ENCODE data around the gene OR10Z1.

OR10Z1 gene, protein sequence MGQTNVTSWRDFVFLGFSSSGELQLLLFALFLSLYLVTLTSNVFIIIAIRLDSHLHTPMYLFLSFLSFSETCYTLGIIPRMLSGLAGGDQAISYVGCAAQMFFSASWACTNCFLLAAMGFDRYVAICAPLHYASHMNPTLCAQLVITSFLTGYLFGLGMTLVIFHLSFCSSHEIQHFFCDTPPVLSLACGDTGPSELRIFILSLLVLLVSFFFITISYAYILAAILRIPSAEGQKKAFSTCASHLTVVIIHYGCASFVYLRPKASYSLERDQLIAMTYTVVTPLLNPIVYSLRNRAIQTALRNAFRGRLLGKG

DNA sequence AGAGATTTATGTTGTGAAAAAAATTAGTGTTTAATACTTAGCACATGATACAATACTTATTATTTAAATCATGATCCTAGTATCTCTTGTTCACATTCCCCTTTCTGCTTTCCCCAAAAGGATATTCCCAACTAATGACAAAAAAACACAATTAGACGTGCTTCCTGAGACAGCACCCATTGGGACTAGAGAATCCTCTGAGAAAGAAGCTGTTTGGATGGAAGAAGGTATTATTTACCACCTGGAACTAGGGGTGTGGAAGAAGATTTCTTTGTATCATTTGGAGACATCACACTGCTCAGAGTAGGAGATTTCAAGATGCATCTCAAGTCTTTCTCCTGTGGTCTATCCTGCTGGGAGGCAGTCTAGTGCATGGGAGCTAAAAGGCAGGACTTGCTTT is at the start of gene OR10Z1:
Gene OR10Z1 (plus strand): TSS at position 301 of the 400 bp plus-strand sequence. CDS start 1,171 bp downstream, outside the sequence.
- no peak for DNase-seq (ENCODE audit: low read depth in 2 of 2)

DNA sequence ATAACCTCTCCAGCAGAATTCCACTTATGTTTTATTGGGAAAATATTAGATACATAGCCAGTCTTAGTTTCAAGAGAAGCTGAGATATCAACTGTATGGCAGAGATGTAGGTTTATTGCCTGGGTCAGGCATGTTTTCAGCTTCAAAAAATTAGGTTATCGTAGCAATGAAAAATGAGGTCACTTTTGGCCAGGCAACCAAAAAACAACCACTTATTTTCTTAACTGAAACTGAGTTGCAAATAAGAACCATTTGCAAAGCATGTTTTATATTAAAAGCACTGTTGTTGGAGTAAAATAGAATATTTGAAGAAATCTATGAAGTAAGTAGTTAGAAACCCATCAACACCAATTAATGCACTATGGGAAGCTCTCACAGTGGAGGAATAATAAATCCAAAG is 45.4 kb upstream of the OR10Z1 start:
- DNase-seq (ENCODE audit: low read depth in 2 of 2), result no peak

DNA sequence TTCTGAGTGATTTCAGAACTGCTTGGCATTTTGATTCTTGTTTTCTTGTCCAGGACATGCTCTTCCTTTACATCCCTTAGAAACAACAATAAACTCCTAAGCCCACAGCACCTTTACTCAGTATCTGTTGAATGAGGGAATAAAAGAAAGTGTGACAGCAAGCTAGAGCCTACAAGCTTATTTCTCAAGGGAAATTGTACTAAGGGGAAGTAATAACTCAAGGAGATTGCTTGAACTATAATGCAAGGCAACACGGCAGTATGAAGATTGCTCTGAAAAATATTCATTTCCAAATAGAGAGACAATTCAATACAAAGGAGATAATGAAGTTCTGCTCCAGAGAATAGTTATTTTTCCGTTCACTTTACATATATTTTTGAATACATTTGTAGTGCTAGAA is 41.2 kb upstream of the OR10Z1 start:
- no peak for DNase-seq (ENCODE audit: low read depth in 2 of 2)

DNA sequence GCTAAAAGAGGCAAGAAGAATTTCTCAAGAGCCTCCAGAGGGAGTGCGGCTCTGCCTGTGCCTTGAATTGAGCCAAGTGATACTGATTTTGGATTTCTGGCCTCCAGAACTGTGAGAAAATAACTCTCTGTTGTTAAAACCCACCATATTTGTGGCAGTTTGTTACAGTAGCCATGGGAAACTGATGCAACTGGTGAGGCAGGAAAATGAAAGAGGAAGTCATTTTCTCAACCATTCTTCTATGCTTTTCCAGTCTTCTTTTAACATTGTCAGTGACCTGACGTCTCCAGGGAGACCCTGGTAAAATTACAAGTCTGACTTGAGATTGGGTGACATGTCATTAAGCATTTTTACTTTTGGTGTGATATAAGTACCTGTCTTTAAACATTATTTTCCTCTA is 40.5 kb upstream of the OR10Z1 start:
- no peak for DNase-seq (ENCODE audit: low read depth in 2 of 2)

DNA sequence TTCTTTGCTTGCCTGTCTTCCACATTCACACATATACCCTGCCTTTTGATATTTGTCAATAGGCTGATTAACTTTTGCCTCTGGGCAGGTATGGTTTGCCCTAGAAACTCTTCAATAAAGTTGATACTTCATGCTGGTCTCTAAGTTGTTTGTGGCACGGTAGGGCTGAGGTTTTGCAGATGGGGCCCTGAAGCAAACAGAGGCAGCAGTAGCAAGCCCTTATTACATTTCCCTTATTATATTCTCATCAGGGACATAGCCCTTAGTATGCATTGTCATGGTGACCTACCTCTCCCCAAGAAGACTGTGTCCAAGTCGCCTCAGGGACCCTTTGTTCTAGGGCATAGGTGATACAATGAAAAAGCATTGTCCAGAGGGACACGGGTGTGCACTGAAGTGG is 34.6 kb upstream of the OR10Z1 start, which contains the start of gene OR6P1:
Gene OR6P1 (minus strand): TSS at position 101 of the 400 bp plus-strand sequence. CDS start 6,976 bp downstream, outside the sequence.
- DNase-seq (ENCODE audit: low read depth in 2 of 2), result no peak

DNA sequence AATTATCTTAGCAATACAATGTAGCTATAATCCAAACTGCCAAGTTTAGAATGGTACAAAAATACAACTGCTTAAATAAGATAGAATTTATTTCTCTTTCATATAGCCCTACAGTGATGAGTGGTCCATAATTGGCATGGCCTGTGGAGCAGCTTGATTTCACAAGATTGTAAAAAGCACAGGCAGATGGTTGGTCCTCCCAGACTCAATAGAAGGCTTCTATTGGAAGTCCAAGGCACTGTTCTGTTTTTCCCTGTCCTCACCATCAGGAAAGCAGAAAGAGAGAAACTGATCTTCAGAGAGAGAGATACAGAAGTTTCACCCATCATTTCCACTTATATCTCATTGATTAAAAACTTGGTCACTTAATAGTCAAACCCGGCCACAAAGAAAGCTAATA is 32.8 kb upstream of the OR10Z1 start:
- no peak for DNase-seq (ENCODE audit: low read depth in 2 of 2)

DNA sequence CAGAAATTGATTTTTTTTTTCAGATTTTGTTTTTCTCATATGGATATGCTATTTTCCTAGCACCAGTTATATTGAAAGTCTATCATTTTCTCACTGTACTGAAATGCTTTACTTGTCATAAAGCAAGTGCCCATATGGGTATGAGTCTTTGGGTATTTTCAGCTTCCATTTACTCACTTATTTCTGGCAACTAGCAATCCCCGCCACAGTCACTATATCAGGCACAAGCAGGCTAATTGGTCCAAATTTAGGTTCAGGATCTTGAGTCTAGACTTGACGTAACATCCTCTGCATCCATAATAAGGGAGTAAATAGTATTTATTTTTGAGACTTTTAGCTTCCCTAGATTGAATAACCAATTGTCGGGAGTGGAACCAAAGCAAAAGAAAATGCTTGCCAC is 27.5 kb upstream of the OR10Z1 start:
- DNase-seq (ENCODE audit: low read depth in 2 of 2), result no peak

DNA sequence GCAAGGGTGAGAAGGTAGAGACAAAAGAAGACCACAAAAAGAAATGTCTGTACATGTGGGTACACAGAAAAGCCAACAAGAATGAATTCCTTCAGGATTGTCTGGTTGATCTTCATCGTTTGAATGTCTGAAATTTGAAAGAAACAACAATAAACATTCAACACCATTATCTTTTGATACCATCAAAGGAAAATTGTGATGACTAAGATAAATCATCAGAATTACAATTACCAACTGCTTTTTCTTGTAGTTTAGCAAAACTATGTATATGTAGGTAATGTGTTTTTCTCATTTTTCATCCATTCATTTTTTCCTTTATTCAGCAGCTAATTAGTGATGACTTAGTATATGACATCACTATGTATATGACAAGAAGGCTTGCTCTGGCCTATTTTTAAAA is 25.3 kb upstream of the OR10Z1 start, which contains the start of gene OR10X1:
Gene OR10X1 (minus strand): TSS at position 167 of the 400 bp plus-strand sequence. CDS start 0 bp downstream, at position 167.
- no peak for DNase-seq (ENCODE audit: low read depth in 2 of 2)

DNA sequence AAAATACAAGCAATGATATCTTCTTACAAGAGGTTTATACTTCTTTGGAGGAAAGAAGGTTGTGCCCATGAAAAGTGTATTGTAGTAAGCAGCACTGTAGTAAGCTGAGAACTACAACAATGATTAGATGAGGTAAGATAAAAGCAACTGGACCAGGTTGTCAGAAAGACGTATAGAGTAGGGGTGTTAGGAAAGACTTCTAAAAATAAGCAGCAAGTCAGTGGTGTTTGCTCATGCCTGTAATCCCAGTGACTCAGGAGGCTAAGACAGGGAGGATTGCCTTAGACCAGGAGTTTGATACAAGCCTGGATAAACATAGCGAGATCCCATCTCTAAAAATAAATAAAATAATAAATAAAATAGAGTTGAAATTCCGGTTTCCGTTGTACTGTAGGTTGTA is 21.1 kb upstream of the OR10Z1 start:
- DNase-seq (ENCODE audit: low read depth in 2 of 2), result no peak

DNA sequence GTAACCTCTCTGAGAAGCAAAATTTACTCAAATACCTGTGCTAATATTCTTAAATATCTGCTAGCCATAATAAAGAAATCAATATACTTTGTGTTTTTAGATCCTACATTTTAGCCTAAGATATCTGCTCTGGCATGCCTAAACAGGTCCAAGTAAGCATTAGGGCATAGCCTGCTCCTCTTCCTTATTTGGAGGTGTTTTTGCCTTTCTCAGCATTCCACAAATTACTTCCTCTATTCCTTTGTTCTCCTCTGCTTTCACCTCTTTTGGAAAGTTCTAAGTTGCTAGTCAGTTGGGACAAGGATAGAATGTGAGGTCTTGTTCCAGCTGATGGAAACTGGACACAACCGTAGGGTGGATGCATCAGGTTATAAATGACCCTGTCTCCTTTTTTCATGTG is 18.1 kb upstream of the OR10Z1 start:
- no peak for DNase-seq (ENCODE audit: low read depth in 2 of 2)

DNA sequence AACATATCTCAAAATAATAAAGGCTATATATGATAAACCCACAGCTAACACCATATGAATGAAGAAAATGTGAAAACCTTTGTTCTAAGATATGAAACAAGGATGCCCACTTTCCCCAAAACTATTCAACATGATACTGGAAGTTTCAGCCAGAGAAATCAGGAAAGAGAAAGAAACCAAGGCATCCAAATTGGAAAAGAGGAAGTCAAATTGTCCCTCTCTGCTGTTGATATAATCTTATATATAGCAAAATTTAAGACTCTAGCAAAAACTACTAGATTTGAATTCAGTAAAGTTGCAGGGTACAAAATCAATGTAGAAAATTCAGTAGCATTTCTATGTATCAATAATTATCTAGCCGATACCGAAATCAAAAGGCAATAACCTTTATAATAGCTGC is 4.3 kb upstream of the OR10Z1 start:
- DNase-seq (ENCODE audit: low read depth in 2 of 2), result no peak

DNA sequence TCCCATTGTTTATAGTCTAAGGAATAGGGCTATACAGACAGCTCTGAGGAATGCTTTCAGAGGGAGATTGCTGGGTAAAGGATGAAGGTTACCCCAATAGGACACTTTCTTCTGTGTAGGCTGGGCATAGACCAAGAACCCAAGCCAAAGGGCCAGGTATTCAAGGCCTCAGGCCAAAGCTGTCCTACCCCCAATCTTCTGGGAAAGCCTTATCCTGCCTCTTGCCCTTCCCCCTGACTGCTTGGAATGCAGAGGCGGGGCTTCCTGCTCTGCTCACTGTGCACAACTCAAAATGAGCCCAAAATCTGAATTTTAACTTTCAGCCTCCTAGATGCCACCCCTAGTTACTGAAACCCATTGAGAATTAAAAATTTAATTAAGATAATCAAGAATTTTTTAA is 2.2 kb downstream of the OR10Z1 start:
- no peak for DNase-seq (ENCODE audit: low read depth in 2 of 2)

DNA sequence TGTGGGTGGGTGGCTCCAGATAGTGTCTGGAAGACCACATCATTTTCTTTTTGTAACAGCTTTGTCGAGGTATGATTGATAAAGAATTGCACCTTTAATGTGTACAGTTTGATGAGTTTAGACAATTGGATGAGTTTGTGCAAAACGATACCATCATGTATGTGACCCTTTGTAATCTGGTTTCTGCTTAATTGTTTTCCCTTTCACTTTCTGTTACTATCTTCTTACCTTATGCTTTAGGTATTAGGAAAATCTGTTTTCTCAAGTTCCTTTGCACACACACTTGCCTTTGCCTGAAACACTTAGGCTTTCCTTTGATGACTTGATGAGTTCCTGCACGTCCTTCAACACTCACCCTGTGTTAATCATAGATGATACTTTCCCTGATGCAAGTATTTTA is 6.8 kb downstream of the OR10Z1 start:
- DNase-seq (ENCODE audit: low read depth in 2 of 2), result no peak

DNA sequence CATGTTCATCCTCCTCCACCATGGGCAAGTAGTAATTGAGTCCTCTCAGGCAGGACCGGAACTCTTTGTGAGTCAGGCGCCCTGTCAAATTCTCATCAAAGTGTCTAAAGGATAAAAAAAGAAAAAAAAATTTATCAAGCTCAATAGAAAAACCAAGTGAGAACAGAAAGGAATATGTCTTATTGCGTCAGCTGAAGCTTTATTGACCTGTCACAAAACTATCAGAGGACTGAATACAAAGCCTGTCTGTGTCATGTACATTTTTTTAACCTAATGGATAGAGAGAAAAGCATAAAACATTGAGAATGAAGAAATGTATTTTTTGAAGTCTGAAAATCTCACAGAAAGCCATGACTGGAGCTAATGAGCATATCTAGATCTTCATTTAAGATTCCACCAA is 8.7 kb downstream of the OR10Z1 start:
- DNase-seq (ENCODE audit: low read depth in 2 of 2), result no peak

DNA sequence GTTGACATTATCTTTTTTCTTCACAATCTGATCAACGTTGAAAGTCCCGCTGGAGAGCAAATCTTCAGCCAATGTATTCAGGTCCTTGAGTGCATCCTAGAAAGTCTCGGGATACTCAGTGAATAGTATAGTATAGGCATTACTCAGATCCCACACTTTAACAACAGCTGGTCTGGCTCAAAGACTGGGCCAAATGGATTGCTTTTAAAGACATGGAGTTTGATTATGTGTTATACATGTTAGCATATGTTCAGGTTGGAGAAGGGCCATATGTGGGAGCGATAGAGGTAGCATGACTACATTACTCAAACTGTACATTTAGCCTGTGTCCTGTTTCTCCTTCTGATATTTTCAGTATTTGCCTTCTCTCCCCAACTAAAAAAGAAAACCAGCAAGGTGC is 33.1 kb downstream of the OR10Z1 start:
- DNase-seq (ENCODE audit: low read depth in 2 of 2), result no peak

DNA sequence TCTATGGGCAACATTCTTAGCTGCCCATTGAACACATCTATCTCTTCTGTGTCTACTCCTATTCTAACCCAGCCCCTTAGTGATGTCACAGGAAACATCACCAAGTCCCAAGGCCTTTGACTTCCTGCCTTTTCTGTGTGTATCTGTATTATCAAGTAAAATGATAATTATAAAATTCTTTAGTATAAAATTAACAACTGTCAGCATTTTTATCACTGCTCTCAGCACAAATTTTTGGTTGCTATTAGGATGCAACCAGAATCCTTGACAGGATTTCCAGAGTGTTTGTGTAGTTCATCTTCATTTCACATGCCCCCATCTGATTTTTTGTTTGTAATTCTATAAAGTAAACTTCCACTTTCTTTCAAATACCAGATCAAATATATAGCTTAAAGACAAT is 33.8 kb downstream of the OR10Z1 start:
- DNase-seq (ENCODE audit: low read depth in 2 of 2), result no peak

DNA sequence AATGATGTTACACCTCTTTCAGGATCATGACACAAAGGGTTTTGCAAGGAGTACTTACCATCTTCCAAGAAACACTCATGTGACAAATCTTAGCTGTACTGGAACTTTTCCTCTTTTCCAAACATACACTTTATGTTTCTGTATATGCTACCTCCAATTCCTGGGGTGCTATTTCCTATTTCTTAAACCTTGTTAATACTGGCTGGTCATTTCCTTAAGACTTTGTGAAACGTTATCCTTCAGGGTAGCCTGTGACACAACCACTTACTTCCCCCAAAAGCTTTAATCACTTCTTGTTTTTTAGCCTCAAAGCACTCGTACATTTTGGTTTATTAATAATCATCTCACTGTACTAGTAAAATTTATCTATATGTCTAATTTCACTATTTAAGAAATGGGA is 39.4 kb downstream of the OR10Z1 start:
- DNase-seq (ENCODE audit: low read depth in 2 of 2), result no peak

DNA sequence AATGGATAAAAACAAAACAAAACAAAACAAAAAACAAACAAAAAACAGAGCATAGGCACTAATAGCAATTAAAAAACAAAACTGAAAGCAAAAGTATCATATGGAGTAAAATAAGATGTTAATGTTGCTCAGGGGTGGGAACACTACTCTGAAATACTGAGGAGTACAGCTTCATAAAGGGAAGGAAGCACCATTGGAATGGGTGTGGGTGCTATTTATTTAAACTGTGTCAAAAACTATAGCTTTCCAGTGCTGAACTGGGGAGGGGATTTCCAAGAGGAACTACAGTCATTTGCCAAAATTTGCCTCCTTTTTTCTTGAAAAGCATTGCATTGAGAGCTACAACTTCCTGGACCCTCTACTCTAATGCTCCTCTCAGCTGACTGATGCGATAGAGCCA is 41.4 kb downstream of the OR10Z1 start:
- DNase-seq (ENCODE audit: low read depth in 2 of 2), result no peak

DNA sequence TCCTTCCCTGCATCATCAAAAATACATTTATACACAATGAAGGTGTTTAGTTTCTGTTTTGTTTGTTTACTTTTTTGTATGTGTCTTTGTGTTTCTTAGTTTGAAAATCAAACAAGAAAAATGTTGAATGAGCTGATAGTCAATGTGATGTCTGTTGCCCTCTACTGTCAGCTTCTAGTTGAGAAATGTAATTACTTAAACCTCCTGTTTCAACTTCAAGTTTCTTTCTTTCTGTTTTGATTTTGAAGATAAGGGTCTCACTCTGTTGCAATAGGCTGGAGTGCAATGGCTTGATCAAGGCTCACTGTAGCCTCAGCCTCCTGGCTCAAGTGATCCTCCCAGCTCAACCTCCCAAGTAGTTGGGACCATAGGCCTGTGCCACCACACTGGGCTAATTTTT is 44.0 kb downstream of the OR10Z1 start:
- no peak for DNase-seq (ENCODE audit: low read depth in 2 of 2)

DNA sequence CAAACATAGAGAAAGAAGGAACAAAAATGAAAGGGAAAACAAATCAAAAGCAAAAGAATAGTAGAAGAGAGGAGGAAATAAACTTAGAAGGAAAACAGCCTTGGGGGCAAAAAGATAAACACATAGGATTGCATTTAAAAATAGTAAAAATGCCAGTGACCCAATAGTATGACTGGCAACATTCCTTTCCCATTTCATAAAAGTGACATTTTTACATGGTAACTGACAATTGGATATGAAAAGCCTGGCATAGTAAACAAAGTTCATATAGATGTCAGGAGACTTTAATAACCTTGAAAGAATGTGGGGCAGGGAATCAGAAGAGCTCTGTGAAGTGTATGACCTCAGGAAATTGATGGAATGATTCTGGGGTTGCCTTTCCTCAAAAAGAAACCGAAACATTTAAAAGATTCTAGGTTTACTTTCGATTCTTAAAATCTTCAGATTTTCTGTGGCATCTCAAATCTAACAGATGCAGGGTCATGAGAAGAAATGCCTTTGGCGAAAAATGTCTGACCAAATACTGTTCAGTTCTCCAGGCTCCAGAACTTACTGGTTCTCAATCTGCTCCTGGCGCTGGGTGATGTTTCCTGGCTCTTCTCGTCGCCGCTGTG is 47.8 kb downstream of the OR10Z1 start:
- DNase-seq (ENCODE audit: low read depth in 2 of 2), result no peak

DNA sequence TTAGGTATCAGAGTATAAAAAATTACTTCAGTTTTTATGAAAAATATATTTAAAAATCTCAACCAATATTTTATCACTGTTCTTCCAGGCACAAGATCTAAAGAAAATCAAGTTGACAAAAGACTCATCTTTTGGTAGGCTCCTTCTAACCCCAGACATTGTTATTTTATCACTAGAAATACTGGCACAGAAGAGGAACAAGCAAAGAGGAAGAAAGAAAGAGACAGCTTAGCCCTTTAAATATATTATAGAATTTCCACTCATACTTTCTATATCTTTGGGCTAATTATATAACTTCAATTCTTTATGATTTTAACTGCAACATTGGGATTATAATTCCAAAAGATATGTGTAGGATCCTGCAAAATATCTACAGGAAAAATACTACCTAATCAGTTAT is 49.0 kb downstream of the OR10Z1 start:
- DNase-seq (ENCODE audit: low read depth in 2 of 2), result no peak

DNA sequence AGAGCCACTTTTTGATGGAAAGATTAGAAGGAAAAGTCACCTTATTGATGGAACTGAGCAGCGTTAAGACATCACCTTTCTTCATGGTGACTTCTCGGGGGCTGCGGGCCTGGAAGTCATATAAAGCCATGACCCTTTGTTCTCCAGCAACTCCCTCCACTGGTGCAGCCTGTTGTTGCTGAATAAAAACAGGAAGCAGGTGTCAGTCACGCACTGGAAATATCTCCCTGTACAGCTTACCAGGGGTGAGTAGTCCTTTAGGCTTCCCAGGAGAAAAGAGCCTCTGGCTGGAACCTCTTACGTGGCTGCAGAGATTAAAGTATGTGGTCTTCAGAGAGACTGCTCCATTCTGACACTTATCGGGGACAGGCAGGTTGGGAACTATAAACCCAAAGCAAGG is 49.5 kb downstream of the OR10Z1 start:
- DNase-seq (ENCODE audit: low read depth in 2 of 2), result no peak
